HUDEP-2 (cell line): ENCODE results near the gene KLHL28.
"Not testable (repeated sequence)": the region's sequence is repeated elsewhere in the genome, so short reads cannot be mapped to it uniquely, and the experiment has no call there.

Experiments
- DNase-seq, 76 experiments: peaks; one replicate each; lab custom pipeline; 2025; ENCODE audit not compliant: unreplicated experiment in 76 of 76; lab: John Stamatoyannopoulos, UW

Gene KLHL28

GRCh38 chr14:44897845-44898151 is 63.9 kb downstream of the KLHL28 start:
- DNase-seq: peak in 1 of 76 experiments; percentile 28

GRCh38 chr14:44897041-44897844 is 64.5 kb downstream of the KLHL28 start:
- peak; percentile 18 to 99 (median 94) for DNase-seq

GRCh38 chr14:44896275-44897040 is 65.3 kb downstream of the KLHL28 start:
- DNase-seq: no peak

GRCh38 chr14:44895716-44896115 is 66.0 kb downstream of the KLHL28 start:
- no peak for DNase-seq

- DNase-seq: no peak
These were observed 68.2 kb downstream of the KLHL28 start for GRCh38 chr14:44893535-44893934.

GRCh38 chr14:44891726-44892372 is 69.9 kb downstream of the KLHL28 start:
- DNase-seq: not testable (repeated sequence)

- DNase-seq: no peak
These were observed 71.9 kb downstream of the KLHL28 start for GRCh38 chr14:44889595-44890471.

GRCh38 chr14:44887596-44887955 is 74.2 kb downstream of the KLHL28 start:
- DNase-seq: no peak

GRCh38 chr14:44886860-44887595 is 74.7 kb downstream of the KLHL28 start:
- no peak for DNase-seq

- DNase-seq: no peak
These were observed 81.0 kb downstream of the KLHL28 start for GRCh38 chr14:44880791-44881190.
